ENCODE measurements around the gene TRPV4.
A peak's percentile ranks its signal among the peaks of the same experiment; 100 is the strongest.
"Not testable (repeated sequence)": the region's sequence is repeated elsewhere in the genome, so short reads cannot be mapped to it uniquely, and the experiment has no call there.

The TRPV4 gene

DNA sequence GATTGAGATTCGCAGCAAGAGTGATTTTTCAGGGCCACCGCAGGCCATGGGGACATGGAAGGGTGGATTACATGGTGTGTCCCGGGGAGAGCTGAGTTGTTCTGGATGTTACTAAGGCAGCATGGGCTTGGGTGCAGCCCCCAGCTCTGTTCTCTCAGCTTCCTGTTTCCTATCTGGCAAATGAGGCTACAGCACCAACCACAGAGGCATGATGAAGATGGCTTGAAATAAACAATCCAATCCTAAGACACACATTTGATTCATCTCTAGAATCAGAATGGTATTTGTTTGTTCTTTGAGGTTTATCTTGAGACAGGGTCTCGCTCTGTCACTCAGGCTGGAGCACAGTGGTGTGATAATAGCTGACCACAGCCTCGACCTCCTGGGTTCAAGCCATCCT lies 25.6 kb upstream of the TRPV4 start:
- DNase-seq: no peak

DNA sequence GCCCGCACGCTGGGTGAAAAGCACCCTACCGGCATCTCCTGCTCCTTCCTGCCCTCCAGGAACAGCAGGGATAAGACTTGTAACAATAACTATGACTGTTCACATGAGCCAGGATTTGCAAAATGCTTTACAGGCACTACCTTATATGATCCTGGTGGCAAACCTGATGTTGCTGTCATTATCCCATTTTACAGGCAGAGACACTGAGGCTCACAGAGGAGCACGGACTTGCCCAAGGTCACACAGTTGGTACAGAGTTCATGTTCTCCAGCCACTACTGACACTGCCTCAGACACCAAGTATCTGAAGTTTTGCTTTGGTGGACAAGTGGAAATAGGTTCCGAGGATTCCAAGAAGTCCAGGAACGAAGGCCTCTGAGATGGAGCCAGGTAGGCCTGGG lies 24.5 kb upstream of the TRPV4 start:
- no peak for DNase-seq

DNA sequence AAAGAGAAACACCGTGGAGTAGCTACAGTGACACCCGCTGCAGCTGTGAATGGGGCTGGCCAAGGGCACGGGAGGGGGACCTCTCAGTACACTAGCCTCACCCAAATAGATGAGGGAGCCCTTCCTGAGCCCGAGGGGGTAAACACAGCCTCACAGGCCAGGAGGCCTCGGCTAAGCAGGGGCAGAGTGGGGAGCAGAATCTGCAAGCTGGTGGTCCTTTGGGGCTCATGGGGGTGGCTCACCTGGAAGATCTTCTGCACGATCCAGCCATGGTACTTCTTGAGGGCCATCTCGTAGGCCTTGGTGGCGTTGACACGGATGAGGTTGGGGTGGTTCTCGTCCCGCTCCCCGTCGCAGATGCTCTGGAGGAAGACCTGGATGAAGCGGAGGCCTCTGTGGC lies 22.2 kb upstream of the TRPV4 start:
- DNase-seq: no peak

DNA sequence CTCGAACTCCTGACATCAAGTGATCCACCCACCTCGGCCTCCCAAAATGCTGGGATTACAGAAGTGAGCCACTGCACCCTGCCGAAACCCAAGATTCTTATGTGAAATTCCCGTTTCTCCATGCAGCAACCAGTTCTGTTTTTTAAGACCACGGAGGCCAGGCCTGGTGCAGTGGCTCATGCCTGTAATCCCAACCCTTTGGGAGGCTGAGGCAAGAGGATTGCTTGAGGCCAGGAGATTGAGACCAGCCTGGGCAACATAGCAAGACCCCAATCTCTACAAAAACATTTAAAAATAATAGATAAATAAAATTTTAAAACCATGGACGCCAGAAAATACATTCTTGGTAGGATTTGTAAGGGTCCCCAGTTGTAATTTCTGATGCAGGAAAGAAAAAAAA lies 17.3 kb upstream of the TRPV4 start:
- DNase-seq: not testable (repeated sequence)

DNA sequence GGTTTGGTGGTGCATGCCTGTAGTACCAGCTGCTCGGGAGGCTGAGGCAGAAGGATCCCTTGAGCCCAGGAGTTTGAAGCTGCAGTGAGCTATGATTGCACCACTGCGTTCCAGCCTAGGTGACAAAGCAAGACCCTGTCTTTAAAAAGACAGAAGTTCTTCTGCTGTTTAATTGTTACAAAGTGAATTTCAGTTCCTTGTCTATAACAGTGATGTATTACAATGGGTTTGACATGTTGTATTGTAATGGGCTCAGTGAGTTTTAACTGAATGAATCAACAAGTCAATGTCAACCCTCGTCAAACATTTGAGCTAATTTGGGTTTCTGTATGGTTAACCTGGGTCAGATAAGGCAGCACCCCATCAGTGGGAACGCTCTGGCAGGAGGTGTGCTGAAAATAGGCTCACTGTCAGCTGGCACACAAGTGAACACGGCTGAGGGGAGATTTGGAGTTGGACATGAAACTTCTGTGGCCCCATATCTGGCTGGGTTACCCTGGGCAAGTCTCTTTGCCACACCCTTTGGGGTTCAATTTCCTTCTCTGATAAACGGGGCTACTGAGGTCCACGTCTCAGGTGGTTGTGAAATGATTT lies 14.0 kb upstream of the TRPV4 start:
- DNase-seq: no peak

DNA sequence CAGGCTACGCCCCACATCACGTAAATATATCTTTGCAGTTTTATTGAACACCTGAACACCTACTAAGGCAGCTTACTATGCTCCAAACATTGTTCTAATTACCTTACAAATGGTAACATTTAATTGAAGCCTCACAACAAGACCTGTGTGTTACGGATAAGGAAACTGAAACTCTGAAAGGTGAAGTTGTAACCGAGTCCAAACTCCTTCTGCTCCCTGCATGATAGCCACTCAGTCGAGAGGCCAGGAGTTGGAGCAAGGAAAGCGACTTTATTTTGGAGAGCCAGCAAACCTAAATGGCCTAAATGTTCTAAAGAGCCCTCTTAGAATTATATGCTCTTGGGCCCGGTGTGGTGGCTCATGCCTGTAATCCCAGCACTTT lies 12.6 kb upstream of the TRPV4 start:
- DNase-seq: no peak

DNA sequence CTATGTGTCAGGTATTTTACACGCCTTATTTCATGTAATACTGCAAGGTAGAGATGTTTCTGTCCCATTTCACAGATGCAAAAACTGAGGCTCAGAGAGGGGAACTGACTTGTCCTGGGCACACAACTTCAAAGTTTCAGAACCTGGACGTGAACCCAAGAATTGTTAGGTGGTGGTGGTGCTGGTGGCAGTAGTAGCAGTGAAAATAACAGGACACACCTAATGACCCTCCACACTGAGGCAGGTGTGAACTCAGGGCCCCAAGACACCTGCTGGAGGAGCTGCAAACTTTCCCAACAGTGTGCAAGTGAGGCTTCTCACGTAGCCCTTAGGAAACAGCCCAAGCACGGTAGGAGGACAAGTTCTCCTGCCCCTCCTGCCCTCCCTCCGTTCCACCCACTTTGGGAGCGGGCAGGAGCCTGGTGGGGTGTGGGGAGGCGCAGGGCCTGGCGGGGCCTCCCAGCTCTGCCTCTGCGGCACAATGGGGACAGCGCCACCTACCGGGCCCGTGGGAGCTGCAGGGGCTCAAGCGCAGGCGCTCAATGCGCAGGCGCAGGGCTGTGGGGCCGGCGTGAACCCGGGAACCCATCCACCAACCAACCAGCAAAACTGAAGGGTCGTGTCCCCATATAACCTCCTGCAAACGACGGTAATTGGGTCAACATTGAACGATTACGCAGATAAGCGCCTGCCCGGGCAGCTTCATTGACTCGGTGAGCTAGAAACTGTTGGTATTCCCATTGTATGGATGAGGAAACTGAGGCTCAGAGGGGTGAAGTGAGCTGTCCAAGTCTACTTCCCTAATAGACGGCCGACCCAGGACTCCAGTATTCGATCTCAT lies 12.0 kb upstream of the TRPV4 start:
- DNase-seq: peak; percentile 95

DNA sequence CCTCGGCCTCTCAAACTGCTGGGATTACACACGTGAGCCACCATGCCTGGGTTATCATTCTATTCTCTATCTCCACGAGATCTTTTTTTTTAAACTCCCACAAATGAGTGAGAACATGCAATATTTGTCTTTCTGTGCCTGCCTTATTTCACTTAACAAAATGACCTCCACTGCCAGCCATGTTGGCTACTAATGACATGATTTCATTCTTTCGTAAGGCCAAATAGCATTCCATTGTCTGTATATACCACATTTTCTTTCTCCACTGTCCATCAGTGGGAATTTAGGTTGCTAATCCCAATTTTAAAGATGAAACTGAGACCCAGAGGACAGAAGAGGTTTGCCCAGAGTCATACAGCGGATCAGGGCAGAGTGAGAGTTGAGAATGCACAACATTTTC lies 10.9 kb upstream of the TRPV4 start:
- DNase-seq: no peak

DNA sequence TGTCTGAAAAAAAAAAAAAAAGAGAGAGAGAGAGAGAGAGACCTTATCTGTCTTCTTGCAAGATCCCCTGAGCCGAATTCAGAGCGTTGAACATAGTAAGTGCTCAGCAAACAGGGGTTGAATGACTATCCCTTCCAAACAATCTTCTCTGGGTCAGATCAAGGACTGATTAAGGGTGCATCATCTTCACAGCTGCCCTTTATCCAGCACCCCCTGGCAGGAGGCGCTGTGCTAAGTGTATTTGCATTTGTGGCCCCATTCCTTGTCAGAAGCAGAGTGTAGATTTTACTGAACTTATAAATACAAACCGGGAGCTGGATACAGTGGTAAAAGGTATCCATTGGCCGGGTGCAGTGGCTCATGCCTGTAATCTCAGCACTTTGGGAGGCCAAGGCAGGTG lies 8.8 kb upstream of the TRPV4 start:
- DNase-seq: no peak

DNA sequence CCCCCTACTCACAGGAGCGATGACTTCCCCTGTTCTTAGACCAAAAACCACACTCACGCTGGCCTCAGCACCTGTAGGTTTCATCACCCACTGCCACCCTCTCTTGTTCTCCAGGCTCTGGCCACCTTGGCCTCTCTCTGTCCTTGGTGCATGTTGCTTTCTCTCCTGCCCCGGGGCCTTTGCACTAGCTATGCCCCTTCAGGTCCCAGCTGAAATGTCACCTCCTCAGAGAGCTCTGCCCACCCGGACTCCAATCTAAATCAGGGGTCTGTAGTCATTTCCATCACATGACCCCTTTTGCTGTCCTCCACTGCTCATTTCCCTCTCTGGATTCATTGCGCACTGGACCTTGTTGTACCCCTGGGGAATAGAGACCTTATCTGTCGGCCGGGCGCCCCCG lies 8.2 kb upstream of the TRPV4 start:
- DNase-seq: no peak

DNA sequence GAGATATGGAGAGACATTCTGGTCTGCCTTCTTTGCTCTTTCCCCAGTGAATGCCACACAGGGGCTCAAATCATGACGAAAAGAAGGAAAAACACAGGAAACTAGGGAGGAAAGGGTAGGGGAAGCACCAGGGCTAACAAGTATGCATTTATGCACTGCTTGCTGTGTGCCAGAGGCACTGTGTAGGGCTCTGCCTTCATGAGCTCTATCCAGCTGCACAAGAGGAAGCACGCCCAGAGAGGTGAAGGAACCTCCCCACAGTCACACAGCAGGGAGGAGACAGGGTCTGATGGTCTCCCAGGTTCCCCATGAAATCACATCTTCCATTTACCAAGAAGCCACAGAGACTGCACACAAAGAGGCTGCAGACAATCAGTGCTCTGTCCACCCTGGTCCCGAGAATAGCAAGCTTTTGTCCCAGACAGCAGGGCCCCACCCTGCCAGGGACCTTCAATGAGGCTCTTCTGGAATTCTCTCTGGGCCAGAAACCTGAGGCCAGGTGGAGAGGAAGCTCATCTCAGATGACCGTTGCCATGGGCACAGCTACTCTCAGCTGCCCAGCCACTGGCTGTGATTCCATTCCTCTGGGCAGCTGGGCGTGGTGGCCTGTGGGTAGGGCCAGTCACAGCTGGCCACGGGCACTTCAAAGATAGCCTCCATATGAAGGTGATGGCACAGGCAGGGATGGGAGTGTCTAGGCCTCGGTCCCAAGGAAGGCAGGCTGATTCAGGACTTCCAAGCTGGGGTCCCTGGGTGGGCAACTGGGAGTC lies 7.3 kb upstream of the TRPV4 start:
- DNase-seq: no peak

DNA sequence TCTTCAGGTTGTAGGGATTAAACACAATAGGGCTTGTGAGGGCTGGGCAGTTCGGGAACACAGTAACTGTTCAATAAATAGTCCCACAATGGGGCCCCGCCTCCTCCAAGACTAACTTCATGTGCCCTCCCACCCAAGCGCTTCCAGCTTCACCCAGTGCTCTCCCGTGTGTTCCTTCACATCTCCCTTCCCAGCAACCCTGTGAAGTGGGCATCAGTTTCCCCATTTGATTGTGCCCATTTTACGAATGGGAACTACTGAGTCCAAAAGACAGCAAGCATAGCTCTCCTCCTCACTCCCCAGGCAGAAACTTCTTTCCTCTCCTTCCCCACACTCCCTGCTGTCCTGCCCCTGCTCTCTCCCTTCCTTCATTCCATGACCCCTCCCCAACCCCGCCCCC lies 6.2 kb upstream of the TRPV4 start:
- no peak for DNase-seq

DNA sequence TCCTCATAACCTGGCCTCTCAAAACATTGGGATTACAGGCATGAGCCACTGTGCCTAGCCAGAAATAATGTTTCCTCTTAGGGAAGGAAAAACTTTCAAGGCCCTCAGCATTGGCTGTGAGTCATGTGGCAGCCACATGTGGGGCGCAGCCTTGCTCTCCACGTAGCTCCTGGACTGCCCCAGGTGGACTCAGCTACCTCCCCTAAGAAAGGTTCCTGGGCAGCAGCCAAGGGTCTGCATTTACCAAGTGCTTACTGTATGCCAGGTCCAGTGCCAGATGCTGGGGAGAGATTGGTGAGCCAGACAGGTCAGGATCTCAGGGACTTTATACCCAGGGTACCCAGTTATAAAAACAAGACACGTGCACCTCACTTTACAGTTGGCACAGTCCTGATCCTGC lies 3.7 kb upstream of the TRPV4 start:
- no peak for DNase-seq

DNA sequence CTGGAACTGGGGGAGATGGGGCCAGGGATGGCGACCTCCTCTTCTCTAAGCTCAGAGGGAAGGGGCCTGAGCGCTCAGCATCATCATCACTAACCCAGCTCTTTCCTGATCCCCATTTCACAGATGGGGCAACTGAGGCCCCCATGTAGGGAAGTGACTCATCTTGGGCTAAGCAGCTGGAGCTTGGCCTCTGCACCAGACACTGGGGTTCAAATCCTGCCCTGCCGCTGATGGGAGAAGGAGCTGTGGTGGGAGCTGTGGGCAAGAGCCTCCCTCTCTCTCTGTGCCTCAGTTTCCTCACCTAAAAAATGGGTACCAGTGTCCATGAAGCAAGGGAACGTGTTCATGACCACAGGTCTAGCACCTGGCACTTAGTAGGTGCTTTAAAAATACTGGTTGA lies 2.6 kb upstream of the TRPV4 start:
- DNase-seq: no peak

DNA sequence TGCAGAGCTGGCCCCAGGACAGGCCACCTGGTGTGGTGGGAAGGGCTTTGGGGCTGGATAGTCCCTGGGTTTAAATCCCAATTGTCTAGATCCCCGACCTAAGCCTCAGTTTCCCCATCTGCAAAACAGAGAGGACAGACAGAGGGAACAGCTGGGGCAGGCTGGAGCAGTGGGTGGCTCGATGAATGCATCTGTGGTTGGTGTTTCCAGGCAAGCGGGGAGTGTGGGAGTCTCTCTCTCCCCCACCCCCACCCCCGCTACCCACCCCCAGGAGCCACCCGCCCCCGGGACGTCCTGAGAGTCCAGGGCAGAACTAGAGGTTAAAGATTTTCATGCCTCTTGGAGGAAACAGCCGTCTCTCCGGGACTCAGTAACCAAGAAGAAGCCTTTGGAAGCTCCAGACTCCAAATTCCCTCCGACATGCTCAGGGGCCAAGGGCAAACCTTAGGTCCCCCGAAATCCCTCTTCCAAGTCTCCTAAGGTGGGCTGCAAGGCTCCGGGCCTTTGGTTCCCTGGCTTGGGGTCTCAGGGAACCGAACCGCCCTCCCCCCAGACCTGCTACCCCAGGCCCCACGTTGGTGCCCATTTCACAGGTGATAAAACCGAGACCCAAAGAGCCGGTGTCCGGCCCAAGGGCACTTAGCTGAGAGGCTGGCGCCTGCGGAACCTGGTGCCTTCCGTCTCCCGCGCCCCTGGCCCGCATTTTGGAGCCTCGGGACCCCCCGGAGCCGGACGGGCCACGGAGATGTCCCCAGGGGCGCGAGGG lies 474 bp downstream of the TRPV4 start:
- DNase-seq: no peak

DNA sequence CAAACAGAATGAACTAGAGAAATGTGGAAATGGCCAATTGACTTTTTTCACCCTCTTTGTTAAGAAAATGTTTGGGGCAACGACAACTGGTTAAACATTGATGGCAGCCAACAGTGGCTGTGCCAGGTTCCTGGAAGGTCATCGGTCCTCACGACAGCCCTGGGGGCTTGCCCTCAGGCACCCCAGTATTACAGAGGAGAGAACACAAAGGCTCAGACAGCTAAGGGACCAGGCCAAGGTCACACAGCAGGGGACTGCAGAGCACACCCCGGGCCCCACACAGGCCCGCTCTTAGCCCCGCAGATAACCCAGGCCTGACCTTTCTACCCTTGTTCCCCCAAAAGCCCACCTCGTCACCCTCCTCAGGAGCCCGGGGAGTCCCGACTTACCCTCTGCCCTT lies 1.3 kb downstream of the TRPV4 start:
- no peak for DNase-seq

DNA sequence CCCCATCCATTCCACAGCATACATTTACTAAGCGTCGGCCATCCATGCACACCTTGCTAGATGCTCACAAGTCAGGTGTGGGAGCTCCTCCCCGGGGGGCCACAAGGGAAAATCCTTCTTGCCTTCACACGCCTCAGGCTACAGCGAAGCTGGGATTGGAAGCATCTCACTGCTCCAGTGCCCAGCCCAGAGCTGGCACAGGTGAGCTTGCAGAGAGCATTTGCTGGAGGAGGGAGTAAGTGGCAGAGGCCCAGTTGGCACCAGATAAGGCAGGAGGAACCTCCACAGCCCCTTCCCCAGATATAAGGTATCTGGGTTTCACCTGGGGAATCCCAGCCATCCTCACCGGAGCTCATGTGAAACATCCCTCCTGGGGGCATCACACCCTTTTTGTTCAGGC lies 1.8 kb downstream of the TRPV4 start:
- DNase-seq: no peak

DNA sequence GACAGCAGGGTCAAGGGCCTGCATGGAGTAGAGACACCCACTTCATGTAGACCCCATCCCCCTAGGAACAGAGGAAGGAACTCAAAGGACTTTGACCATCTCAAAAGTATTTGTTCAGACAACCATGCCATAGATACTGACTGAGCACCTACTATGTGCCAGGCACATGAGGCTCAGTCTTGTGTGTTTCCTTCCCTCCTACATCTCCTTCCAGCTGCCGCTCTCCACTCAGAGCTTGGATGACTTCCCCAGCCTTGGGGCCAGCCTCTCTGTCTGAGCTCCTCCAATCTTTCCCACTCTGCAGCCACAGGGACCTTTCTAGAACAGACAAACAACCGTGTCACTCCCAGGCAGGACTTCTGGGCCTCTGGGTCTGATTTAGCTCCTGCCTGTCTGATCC lies 2.5 kb downstream of the TRPV4 start:
- DNase-seq: no peak

DNA sequence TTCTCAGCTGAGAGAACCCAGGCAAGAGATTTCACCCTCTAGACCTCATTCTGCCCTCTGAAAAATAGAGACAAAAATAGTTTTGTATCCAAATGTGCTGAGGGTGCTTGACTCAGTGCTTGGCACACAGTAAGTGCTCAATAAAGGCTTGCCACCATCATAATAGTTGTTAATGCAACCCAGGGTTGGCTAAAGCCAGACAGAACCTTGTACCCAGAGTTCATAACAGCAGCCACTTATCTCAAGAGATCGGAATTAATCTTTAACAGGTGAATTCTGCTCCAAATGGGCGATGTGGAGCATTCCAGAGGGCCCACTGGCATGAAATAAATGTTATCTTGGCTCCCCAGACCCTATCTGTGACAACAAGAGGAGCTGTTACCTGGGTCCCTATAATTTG lies 2.9 kb downstream of the TRPV4 start:
- DNase-seq: no peak

DNA sequence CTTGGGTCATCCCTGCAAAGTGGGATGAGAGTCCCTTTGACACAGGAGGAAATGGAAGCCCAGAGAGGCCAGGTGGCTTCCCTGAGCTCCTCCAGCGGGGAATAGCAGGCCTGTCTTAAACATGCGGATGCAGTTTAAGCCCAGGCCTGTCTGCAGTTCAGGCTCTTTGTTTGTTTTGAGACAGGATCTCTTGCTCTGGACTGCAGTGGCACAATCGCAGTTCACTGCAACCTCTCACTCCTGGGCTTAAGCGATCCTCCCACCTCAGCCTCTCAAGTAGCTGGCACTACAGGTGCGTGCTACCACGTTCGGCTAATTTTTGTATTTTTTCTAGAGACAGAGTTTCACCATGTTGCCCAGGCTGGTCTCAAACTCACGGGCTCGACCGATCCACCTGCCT lies 3.5 kb downstream of the TRPV4 start:
- DNase-seq: no peak

DNA sequence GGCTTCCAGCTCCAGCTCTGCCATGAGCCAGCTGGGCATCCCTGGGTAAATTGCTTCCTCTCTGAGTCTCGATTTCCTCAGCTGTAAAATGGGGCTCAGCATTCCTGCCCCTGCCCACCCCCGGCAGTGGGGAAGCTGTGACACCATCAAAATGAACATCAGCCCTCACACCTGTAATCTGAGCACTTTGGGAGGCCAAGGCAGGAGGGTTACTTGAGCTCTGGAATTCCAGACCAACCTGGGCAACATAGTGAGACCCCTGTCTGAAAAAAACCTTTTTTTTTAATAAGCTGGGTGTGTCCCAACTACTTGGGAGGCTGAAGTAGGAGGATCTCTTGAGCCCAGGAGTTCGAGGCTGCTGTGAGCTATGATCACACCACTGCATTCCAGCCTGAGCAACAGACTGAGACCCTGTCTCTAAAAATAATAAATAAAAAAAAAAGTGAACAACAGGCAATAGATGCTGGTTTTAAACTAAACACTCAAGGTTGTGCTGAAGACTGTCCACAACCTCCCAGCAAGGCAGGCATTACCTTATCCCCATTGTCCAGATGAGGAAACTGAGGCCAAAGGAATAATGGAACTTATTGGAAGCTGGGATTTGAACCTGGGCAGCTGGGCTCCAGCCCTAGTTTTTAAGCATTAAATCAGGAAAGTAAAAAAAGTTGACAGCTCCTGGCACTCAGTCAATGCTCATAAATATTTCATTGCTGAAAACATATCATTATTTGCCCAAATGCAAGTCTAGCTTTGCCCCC lies 4.3 kb downstream of the TRPV4 start:
- no peak for DNase-seq

Data from activated CD4-positive, alpha-beta T cell treated with anti-CD3 and anti-CD28 coated beads for 48 hours (primary cell).